DMS 273 (cell line): ENCODE results near the gene CXXC4.
A peak's percentile ranks its signal among the peaks of the same experiment; 100 is the strongest.

Experiments
- DNase-seq: peaks from one replicate; lab custom pipeline; 2025; ENCODE audit not compliant: unreplicated experiment; lab: John Stamatoyannopoulos, UW

CXXC4 gene

DNA sequence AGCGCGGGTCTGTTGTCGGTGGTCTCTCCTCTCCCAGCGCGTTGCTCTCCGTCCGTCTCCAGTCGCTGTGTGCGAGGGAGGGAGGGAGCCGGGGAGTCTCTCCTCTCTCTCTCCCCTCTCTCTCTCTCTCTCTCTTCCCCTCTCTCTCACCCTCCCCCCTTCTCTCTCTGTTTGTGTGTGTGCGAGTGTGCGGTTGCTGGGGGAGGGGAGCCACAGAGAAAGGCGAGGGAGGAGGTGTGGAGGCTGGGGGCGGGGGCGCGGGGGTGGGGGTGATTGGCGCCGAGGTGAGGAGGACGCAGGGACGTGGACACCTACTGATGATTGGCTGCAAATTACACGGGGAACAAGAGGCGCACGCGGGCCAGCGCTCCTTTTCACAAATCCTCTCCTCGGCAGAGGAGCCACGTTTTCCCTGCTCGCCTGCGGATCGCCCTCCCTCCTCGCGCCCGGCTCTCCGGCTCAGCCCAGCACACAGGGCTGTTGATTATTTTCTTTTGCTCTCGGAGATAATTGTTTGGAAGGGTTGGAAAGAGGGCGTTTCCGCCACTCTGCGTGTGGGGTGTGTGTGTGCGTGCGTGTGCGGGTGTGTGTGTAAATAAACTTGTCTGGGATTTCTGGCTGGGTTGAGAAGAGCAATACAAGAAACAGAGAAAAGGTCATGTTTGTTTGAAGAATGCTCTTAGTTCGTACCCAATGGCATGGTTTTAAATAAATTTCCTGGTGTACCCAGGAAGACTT lies at the start of gene CXXC4:
CXXC4 (minus strand) TSS at position 73 of the 738 bp plus-strand sequence. CDS start 3,092 bp downstream, outside the sequence.
- peak; percentile 72 for DNase-seq

DNA sequence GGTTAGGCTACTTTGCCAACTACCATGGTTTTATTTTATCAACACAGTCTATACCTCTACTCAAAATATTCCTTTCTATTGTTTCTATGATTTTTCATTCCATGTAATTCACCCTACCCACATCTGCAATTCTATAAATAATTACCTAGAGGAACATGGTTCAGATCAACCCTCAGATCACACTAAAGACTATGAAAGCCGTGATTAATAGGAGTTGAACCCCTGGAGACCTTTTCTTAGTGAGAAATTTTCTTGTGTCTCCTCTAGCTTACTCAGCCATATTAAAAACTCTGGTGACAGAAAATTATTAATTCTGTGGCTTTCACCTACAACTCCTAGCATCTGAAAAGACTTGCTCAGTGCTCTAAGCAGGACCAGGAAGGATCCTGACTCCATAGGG lies 38.5 kb upstream of the CXXC4 start:
- DNase-seq: no peak

GRCh38 chr4:104532677-104533076 lies 38.0 kb upstream of the CXXC4 start:
- no peak for DNase-seq

GRCh38 chr4:104531390-104531789 lies 36.7 kb upstream of the CXXC4 start:
- DNase-seq: no peak

- DNase-seq: no peak
Observed at GRCh38 chr4:104530426-104530825, 35.7 kb upstream of the CXXC4 start.

- no peak for DNase-seq
Observed at GRCh38 chr4:104524591-104524990, 29.9 kb upstream of the CXXC4 start.

GRCh38 chr4:104524026-104524425 lies 29.3 kb upstream of the CXXC4 start:
- no peak for DNase-seq

- DNase-seq: no peak
Observed at GRCh38 chr4:104519588-104519987, 24.9 kb upstream of the CXXC4 start.

- no peak for DNase-seq
Observed at GRCh38 chr4:104516884-104517283, 22.2 kb upstream of the CXXC4 start.

DNA sequence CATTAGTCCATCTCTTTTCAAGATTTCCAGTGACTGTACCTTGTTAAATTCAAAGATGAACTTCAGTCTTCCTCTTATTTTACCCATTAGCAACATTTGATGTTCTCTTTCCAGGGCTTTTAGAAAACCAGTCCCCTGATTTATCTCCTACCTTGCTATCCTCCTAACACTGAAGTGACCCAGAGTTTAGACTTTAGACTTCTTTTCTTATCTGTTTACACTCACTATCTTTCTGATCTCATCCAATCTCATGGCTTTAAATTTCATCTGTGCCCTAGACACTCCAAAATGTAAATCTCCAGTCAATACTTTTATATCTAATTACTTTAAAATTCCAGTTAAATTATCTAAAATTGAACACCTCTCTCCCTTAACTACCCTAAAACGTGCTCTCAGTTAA lies 13.5 kb upstream of the CXXC4 start:
- no peak for DNase-seq

- DNase-seq: no peak
Observed at GRCh38 chr4:104507112-104507511, 12.4 kb upstream of the CXXC4 start.

DNA sequence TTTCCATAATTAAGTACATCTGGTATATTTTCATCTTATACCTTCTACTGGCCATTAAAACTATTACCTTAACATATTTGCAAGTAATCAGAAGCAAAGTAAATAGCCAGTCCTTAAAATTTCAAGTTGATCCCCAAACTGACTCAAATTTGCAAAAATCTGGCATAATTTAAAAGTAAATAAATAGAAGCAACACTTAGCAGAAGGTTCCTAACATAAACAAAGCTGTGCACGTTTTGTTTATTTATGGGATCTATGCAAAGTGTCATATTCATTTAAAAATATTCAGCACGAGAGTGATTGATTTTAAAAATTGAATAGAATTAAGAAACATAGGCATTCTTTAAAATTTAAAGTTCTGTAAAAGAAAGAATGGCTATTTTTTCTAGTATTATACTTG lies 9.8 kb upstream of the CXXC4 start:
- no peak for DNase-seq

- DNase-seq: no peak
Observed at GRCh38 chr4:104502471-104502870, 7.8 kb upstream of the CXXC4 start.

DNA sequence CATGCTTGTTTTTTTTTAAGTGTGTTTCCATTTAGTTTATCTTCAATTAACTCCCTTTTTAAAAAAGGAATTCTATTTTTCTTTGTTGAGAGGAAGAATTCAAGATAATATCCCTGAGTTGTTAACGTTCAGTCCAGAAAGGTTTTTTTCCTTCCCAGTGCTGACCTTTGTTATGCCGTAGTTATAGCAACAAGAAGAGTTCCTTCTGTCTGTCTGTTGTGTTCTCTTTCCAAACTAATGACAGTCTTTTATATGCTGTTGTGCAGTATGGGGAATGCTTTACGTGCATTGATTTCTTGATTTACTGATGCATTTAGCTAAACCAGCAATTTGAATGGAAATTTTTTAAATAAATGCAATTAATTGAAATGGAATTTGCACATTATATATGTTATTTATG lies 6.6 kb upstream of the CXXC4 start:
- no peak for DNase-seq

DNA sequence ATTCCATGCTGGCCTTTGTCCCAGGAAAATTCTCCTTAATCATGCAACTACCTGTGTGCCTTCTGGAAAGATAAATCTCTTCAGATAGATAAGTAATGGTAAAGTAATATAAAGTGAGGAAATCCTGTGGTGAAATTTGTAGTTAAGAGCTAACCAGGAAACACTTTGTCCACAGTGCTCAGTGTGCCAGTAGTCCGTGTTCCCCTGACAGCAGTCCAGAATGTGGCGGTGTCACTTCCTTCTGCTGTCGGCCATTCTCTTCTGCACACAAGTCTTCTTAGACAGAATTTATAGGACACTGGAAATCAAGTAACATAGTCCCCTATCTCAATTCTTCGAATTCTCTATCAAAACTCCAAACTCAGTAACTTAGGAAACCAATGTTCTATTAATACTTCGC lies 5.7 kb upstream of the CXXC4 start:
- no peak for DNase-seq

DNA sequence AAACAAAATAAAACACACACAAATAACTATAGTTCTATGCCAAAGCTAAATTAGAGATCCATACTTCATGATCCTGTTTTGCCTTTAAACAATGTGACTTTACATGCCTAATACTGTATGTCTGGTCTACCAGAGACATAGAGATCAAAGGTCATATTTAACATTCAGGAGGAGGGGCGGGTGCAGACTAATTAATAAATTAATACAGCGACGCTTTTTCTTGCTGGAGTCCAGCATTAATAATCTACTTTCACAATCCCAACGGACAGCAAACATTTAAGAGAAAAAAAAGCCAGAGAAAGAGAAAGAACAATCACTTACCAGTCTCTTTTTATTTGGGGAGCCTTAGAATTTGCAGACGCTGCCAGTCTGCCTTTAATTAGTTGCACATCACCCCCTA lies 509 bp downstream of the CXXC4 start:
- DNase-seq: no peak

DNA sequence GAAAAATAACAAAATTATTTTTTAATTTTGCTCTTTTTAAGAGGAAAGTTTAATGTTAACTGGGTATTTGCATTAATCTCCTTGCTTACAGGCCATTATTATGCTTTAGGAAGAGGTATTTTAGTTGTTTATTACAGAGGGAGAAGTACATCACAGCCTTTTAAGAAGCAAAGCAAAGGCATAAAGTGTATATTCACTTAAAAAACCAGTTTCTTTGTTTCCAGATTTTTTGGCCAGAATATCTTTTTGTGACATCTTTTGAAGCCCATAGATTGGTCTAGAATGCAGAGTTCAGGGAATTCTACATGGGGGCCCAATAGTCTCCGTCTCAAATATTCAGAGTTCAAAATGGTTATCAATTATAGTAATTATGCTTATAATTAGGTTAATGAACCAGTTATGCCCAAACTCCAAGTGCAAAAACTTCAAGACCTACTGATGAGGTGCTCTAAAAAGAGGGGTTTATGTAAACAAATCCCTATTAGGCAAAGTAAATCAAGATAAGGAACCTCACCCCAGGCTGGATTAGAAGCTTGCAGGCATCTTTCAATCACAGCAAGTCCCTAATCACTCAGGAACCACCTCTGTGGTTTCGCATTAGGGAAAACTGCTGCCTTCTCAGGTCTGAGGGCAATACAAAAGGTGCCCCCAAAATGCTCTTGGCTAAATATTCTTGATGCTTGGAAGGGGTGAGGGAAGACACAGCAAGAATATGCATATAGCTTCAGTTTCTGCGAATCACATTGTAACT lies 1.4 kb downstream of the CXXC4 start:
- no peak for DNase-seq

DNA sequence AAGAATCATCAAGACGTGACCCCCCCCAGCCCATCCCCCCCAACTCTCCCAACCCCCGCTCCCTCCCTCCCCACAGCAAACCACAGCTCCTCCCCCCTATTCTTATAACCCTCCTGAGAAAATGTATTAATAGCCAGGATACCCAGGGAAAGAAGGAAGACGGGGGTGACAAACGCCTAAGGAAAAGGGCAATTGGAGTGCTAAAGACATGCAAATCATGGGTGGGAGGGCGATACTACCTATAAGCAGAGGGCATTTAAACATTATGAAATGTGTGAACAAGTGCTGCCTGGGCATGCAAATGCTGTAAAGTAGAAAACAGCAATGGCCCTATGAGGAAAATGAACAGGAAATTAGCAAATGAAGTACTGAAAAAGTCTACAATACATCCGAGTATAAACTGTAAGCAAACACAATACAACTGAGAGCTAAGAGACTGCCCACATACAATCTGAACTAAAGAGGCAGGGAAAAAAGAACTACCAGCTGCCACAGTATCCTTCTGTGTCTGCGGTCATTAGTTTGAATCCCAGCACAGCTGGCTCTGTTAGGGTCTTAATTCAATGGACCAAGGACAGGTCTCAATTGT lies 2.4 kb downstream of the CXXC4 start:
- peak; percentile 16 for DNase-seq

DNA sequence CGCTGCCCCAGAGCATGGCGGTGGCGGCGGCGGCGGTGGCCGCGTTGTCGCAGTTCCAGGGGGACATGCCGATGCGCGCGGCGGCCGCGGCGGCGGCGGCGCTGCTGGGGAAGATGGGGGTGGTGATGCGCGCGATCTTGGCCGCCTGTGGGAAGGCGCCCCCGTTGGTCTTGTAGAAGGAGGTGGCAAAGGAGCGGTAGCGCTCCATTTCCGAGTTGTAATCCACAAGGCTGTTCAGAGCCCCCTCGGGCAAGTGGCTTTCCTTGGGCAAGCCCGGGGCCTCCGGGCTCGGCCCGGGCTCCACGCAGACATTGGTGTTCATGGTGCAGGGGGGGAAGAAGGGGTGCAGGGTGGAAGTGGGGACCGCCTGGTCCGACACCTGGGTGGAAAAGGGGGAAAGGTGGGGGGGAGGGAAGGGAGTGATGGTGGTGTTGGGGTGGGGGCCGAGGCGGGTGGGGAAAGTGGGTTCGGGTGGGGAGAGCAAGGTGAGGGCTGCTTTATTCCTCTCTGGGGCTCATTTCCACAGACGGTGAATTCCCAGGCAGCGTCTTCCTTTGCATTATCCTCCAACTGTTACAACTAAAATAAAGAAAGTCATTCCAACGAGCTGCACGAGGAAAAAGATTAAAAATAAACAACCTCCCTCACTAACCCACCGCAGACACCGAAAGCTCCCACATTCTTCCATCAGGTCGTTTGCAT lies 3.1 kb downstream of the CXXC4 start:
- peak; percentile 49 for DNase-seq

DNA sequence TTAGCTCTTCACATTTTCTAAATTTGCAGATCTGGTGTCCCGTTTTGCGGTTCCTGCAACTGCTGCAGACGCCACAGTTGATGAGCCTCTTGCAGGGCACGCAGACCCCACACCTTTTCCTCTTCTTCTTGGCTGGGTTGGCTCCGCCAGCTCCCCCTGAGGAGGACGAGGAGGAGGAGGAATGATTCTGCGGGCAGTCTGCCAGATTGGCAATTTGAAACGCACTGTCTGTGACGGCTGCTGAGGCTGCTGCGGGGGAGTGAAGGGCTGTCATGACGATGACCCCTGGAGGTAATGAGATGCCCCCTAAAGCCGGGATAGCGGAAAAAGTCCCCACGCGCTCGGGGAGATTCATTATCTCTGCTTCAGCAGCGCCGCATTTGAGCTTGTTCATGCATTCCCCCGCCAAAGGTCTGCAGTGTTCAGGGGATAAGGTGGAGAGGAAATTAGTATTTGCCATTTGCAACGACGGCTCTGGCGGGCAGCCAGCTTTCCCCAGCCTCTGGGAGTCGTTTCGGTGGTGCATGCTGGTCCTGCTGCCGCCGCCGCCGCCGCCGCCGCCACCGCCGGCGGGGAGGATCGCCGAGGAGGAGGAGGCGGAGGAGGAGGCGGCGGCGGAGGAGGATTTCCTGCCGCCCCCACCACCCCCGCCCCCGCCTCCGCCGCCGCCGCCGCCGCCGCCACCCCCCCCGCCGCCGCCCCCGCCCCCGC lies 3.8 kb downstream of the CXXC4 start:
- DNase-seq: peak; percentile 67
